H1 (cell line): ENCODE measurements around the gene CDKL1. TPM values are rescaled to one million over a fixed set of nuclear protein-coding genes. Genes with fewer than 3 reads are reported as not detected.

Source experiments
- microRNA-seq, 2 experiments: library from miRNA; unstranded; fragments of <30 nt; microRNA quantifications; one replicate each; pipeline versions ENCODE4 to v1.2.0, GENCODE V29; 2016 to 2020; ENCODE audit warnings: borderline microRNAs expressed in 2 of 2, borderline number of aligned reads in 2 of 2, borderline replicate concordance in 1 of 2
- polyA plus RNA-seq, 7 experiments: library from polyadenylated mRNA; depleted of rRNA in 3 of 7; stranded (reverse) in 5 of 7; unstranded in 2 of 7; fragments of >200 nt in 5 of 7; fragments of 200-250 nt in 2 of 7; gene quantifications; 1 replicate in 5 of 7; 2 replicates in 1 of 7; 4 replicates in 1 of 7; pipeline versions ENCODE4 v1.2.1 to v1.2.3, GENCODE V29; 2011 to 2013; ENCODE audit warnings: missing spikeins in 2 of 7, mixed read lengths in 2 of 7
- small RNA-seq: library from polyadenylated mRNA; stranded (forward); fragments of <200 nt; extraction: miRNeasy Mini kit (QIAGEN cat#:217004); gene quantifications from one replicate; pipeline ENCODE3, GENCODE V24; 2013; ENCODE audit not compliant: insufficient read depth
- total RNA-seq: library from RNA; stranded (reverse); fragmentation: NEBNext Ultra II Directional; extraction: Animal tissue kit (Norgen Biotek cat#: 25700); gene quantifications from 2 replicates; pipeline ENCODE4 v1.2.1, GENCODE V29; 2021

The CDKL1 gene
- total and polyA plus RNA-seq, 2 of the 8 experiments (the other 6 are each of a cell fraction or from before 2014, with no cell fraction given) = 1.2 to 2.2 TPM

Small RNA genes within 50 kb of the gene (microRNA-seq; reads per million reads assigned to microRNA genes)
- gene MIR4504 = 0.20 to 0.23 reads per million in 2 experiments

Small RNA genes within 50 kb of the gene (small RNA-seq; reads per million reads assigned to genes)
- gene MIR4504 = 0.69 reads per million

Other genes starting within 250 kb of the CDKL1 start
- gene SOS2, start 165.3 kb downstream of the CDKL1 start, total RNA-seq = 10.3 and 12.7 TPM in 2 replicates
- 1.6 and 2.8 TPM in 2 replicates for gene SOS2, start 165.3 kb downstream of the CDKL1 start, polyA plus RNA-seq (2011; rRNA removed)
- 28.6 and 29.7 TPM in 2 replicates for gene L2HGDH, start 84.7 kb downstream of the CDKL1 start, total RNA-seq
- gene L2HGDH, start 84.7 kb downstream of the CDKL1 start, polyA plus RNA-seq (2011; rRNA removed) = 12.2 and 12.9 TPM in 2 replicates
- gene DMAC2L, start 84.6 kb downstream of the CDKL1 start, total RNA-seq = 19.7 and 20.3 TPM in 2 replicates
- 22.5 and 28.9 TPM in 2 replicates for gene DMAC2L, start 84.6 kb downstream of the CDKL1 start, polyA plus RNA-seq (2011; rRNA removed)
- gene MAP4K5, start 135.7 kb upstream of the CDKL1 start, total RNA-seq = 34.5 and 35.3 TPM in 2 replicates
- 7.6 and 9.2 TPM in 2 replicates for gene MAP4K5, start 135.7 kb upstream of the CDKL1 start, polyA plus RNA-seq (2011; rRNA removed)
- gene ATL1, start 163.3 kb upstream of the CDKL1 start, total RNA-seq = 4.2 and 5.9 TPM in 2 replicates
- gene ATL1, start 163.3 kb upstream of the CDKL1 start, polyA plus RNA-seq (2011; rRNA removed) = 2.1 and 4.0 TPM in 2 replicates